NCI-H2227 treated with DMSO at 0.1 percent for 48 hours (cell line): Measurements from ENCODE around the gene AUNIP.

Experiments used
- DNase-seq: peaks from one replicate; lab custom pipeline; 2025; lab: John Stamatoyannopoulos, UW

The AUNIP gene

GRCh38 chr1:25809283-25809926 lies 49.9 kb downstream of the AUNIP start:
- DNase-seq: no peak

- DNase-seq: no peak
Observed at GRCh38 chr1:25808481-25809244, 50.6 kb downstream of the AUNIP start.

- DNase-seq: no peak
Observed at GRCh38 chr1:25807480-25808390, 51.5 kb downstream of the AUNIP start.

GRCh38 chr1:25806418-25806817 lies 52.8 kb downstream of the AUNIP start:
- no peak for DNase-seq

GRCh38 chr1:25805863-25806225 lies 53.4 kb downstream of the AUNIP start:
- DNase-seq: no peak

- no peak for DNase-seq
Observed at GRCh38 chr1:25804964-25805862, 54.0 kb downstream of the AUNIP start.

- DNase-seq: no peak
Observed at GRCh38 chr1:25804244-25804963, 54.9 kb downstream of the AUNIP start.

GRCh38 chr1:25803368-25803767 lies 55.9 kb downstream of the AUNIP start:
- DNase-seq: no peak

GRCh38 chr1:25802915-25803314 lies 56.3 kb downstream of the AUNIP start:
- no peak for DNase-seq

GRCh38 chr1:25800703-25801377 lies 58.4 kb downstream of the AUNIP start:
- no peak for DNase-seq

- peak; percentile 53 for DNase-seq
Observed at GRCh38 chr1:25799935-25800702, 59.1 kb downstream of the AUNIP start, which contains the start of gene SELENON. SELENON (plus strand) TSS chr1:25800193; CDS start chr1:25800231, 38 bp downstream.

- no peak for DNase-seq
Observed at GRCh38 chr1:25799352-25799934, 59.8 kb downstream of the AUNIP start.

- no peak for DNase-seq
Observed at GRCh38 chr1:25798666-25799351, 60.4 kb downstream of the AUNIP start.

- no peak for DNase-seq
Observed at GRCh38 chr1:25797939-25798338, 61.3 kb downstream of the AUNIP start.

- peak; percentile 85 for DNase-seq
Observed at GRCh38 chr1:25796811-25797458, 62.3 kb downstream of the AUNIP start.

GRCh38 chr1:25795946-25796810 lies 63.1 kb downstream of the AUNIP start:
- DNase-seq: no peak

- no peak for DNase-seq
Observed at GRCh38 chr1:25795211-25795610, 64.0 kb downstream of the AUNIP start.
